Astrocyte of the spinal cord (primary cell): Measurements from ENCODE around the gene GRM4.
A peak's percentile ranks its signal among the peaks of the same experiment; 100 is the strongest.
"Not testable (repeated sequence)": the region's sequence is repeated elsewhere in the genome, so short reads cannot be mapped to it uniquely, and the experiment has no call there.

Source experiments
- DNase-seq: peaks from one replicate; pipeline ENCODE4 v3.0.0; 2011; ENCODE audit warnings: low read depth, low spot score
- H3K4me3 ChIP-seq: 2 replicates; pipeline ENCODE4 v1.5.1; 2011; ENCODE audit warnings: low read depth, mild to moderate bottlenecking, low read length, moderate library complexity
- in situ Hi-C: cut with HindIII; loops from 2 replicates; pipeline ENCODE4 v1.10.0; 2017; ENCODE audit warnings: low sequenced_read_pairs
- TF ChIP-seq, protein P1 (sequence below): IDR thresholded peaks from 2 replicates; pipeline ENCODE4 v1.5.1; 2012; ENCODE audit warnings: low read depth, mild to moderate bottlenecking, low read length, inconsistent platforms

The GRM4 gene

DNA sequence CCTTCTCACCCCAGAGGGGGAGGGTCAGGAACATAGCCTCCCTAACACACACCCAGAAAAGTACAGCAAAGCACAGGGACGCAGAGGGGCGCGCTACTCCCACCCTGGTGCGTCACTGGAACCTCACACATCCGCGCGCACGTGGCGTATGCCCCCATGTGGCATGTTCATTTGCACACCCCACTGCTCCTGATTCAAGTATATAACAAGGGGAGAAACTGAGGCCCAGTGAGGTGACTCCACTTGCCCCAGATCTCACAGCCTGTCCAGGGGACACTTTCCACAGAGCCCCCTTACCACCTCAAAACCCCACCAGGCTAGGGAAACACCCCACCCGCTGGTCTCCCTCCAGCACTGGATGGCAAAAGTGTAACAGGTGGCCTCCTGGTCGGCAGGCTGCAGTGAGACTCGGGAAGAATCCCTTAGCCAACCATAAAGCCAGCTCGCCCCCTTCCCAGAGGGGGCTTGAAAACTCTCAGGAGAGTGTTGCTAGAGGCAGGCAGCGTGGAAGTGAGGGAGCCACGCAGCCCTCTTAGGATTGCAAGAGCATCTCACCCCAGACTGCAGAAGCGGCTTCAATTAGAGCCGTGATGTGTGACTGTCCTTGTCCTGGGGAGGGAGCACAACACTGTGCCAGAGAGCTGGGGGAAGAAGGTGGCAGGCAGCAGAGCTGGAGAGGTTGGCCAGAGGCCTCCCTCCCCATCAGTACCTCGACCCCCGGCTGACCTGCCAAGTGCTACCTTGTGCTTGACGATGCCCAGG is at the start of gene GRM4:
TSS of gene GRM4 (minus strand) at position 67 of the 762 bp plus-strand sequence. CDS start 12,591 bp downstream, outside the sequence.
- H3K4me3 ChIP-seq: peak within 1 kb of the TSS; percentile 2
- in situ Hi-C loops: no loop called here

GRCh38 chr6:34194772-34195171 is 48.9 kb upstream of the GRM4 start:
- TF ChIP-seq, protein P1, sequence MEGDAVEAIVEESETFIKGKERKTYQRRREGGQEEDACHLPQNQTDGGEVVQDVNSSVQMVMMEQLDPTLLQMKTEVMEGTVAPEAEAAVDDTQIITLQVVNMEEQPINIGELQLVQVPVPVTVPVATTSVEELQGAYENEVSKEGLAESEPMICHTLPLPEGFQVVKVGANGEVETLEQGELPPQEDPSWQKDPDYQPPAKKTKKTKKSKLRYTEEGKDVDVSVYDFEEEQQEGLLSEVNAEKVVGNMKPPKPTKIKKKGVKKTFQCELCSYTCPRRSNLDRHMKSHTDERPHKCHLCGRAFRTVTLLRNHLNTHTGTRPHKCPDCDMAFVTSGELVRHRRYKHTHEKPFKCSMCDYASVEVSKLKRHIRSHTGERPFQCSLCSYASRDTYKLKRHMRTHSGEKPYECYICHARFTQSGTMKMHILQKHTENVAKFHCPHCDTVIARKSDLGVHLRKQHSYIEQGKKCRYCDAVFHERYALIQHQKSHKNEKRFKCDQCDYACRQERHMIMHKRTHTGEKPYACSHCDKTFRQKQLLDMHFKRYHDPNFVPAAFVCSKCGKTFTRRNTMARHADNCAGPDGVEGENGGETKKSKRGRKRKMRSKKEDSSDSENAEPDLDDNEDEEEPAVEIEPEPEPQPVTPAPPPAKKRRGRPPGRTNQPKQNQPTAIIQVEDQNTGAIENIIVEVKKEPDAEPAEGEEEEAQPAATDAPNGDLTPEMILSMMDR: peak; percentile 14
- H3K4me3 ChIP-seq: no peak overlapping the region
- in situ Hi-C loops: no loop called here
- DNase-seq: no peak

More for the DNA sequence above, at the start of gene GRM4:
- TF ChIP-seq, protein P1: no peak
- DNase-seq: no peak

DNA sequence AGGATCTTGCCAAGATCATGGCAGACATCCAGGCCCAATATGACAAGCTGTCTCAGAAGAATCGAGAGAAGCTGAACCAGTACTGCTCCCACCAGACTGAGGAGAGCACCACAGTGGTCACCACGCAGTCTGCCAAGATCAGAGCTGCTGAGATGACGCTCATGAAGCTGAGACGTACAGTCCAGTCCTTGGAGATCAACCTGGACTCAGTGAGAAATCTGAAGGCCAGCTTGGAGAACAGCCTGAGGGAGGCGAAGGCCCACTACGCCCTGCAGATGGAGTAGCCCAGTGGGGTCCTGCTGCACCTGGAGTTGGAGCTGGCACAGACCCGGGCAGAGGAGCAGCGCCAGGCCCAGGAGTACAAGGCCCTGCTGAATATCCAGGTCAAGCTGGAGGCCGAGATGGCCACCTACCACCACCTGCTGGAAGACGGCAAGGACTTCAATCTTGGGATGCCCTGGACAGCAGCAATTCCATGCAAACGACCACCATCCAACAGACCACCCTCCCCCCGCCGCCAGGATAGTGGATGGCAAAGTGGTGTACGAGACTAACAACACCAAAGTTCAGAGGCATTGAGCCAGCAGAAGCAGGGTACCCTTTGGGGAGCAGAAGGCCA is 44.7 kb upstream of the GRM4 start:
- in situ Hi-C loops: no loop called here
- TF ChIP-seq, protein P1: no peak
- no peak for DNase-seq
- H3K4me3 ChIP-seq: no peak overlapping the region

GRCh38 chr6:34189806-34190503 is 44.1 kb upstream of the GRM4 start:
- H3K4me3 ChIP-seq: no peak overlapping the region
- TF ChIP-seq, protein P1: no peak
- DNase-seq: no peak
- in situ Hi-C loops: no loop called here

DNA sequence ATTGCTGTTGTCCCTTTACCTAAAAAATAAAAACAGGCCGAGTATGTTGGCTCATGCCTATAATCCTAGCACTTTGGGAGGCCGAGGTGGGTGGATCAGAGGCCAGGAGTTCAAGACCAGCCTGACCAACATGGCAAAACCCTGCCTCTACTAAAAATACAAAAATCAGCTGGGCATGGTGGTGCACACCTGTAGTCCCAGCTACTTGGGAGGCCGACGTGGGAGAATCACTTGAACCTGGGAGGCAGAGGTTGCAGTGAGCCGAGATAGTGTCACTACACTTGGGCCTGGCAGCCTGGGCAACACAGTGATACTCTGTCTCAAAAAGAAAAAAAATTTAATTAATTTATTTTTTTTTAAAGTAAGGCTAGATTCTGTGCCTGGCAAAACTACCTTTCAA is 38.8 kb upstream of the GRM4 start:
- H3K4me3 ChIP-seq, DNase-seq, in situ Hi-C loops: not testable (repeated sequence)

GRCh38 chr6:34182751-34183531 is 37.1 kb upstream of the GRM4 start:
- no peak for DNase-seq
- H3K4me3 ChIP-seq: no peak overlapping the region
- TF ChIP-seq, protein P1: no peak
- in situ Hi-C loops: no loop called here
